CD4-positive, CD25-positive, alpha-beta regulatory T cell (primary cell): ENCODE data around the gene AGBL4. TPM values are rescaled to one million over a fixed set of nuclear protein-coding genes. Genes with fewer than 3 reads are reported as not detected.

Experiments
- ATAC-seq, 2 donors: fragments of 150-1000 bp; cut with Tn5 transposase; one replicate each; pipeline ENCODE4 v1.10.0; 2021; ENCODE audit warnings: low read depth in 2 of 2, moderate number of reproducible peaks in 2 of 2, moderate library complexity in 1 of 2
- DNase-seq, 3 donors: peaks; one replicate each; pipeline versions ENCODE4 v3.0.0 to v3.0.0-alpha.2; 2012 to 2022; ENCODE audit warnings: mixed read lengths in 1 of 3
- H3K27ac ChIP-seq: one replicate; pipeline ENCODE4 v1.7.0; 2013; ENCODE audit warnings: mild to moderate bottlenecking, low read length; ENCODE audit not compliant: insufficient read depth, poor library complexity, severe bottlenecking
- H3K27me3 ChIP-seq: one replicate; pipeline ENCODE4 v1.7.0; 2013; ENCODE audit warnings: low read length; ENCODE audit not compliant: control insufficient read depth, insufficient read depth
- H3K36me3 ChIP-seq: one replicate; pipeline ENCODE4 v1.7.0; 2013; ENCODE audit warnings: mild to moderate bottlenecking, low read length, moderate library complexity; ENCODE audit not compliant: control insufficient read depth, insufficient read depth
- H3K4me1 ChIP-seq: 2 replicates; pipeline ENCODE4 v1.7.0; 2013; ENCODE audit warnings: mild to moderate bottlenecking, low read length; ENCODE audit not compliant: insufficient read depth, control insufficient read depth, poor library complexity, severe bottlenecking
- H3K4me3 ChIP-seq: one replicate; pipeline ENCODE4 v1.7.0; 2013; ENCODE audit warnings: low read depth, mild to moderate bottlenecking, low read length, moderate library complexity
- H3K9me3 ChIP-seq, 2 experiments: 1 replicate in 1 of 2; 2 replicates in 1 of 2; pipeline ENCODE4 v1.7.0; 2013; ENCODE audit warnings: low read length in 2 of 2, mild to moderate bottlenecking in 1 of 2, moderate library complexity in 1 of 2; ENCODE audit not compliant: control insufficient read depth in 2 of 2
- H3K27ac Mint-ChIP-seq, 3 donors: one replicate each; pipeline ENCODE4 v1.8.0; 2020 to 2022; ENCODE audit warnings: mild to moderate bottlenecking in 3 of 3, mixed read lengths in 3 of 3, moderate library complexity in 2 of 3
- H3K27me3 Mint-ChIP-seq: one replicate; pipeline ENCODE4 v1.8.0; 2022; ENCODE audit warnings: mild to moderate bottlenecking, mixed read lengths
- H3K36me3 Mint-ChIP-seq: one replicate; pipeline ENCODE4 v1.8.0; 2020; ENCODE audit warnings: mixed read lengths
- H3K4me1 Mint-ChIP-seq, 4 donors: one replicate each; pipeline ENCODE4 v1.8.0; 2020 to 2022; ENCODE audit warnings: mixed read lengths in 4 of 4, mild to moderate bottlenecking in 1 of 4
- H3K4me3 Mint-ChIP-seq, 4 donors: one replicate each; pipeline ENCODE4 v1.8.0; 2020 to 2022; ENCODE audit warnings: mild to moderate bottlenecking in 4 of 4, mixed read lengths in 4 of 4, moderate library complexity in 3 of 4
- H3K9me3 Mint-ChIP-seq, 7 donors: one replicate each; pipeline ENCODE4 v1.8.0; 2020 to 2022; ENCODE audit warnings: mixed read lengths in 7 of 7, mild to moderate bottlenecking in 3 of 7, moderate library complexity in 2 of 7
- polyA plus RNA-seq, 4 donors: library from polyadenylated mRNA; unstranded; fragments of 300-500 nt; fragmentation: Illumina TruSeq; gene quantifications; one replicate each; pipeline ENCODE4 v1.2.3, GENCODE V29; 2021
- total RNA-seq: library from RNA; stranded (reverse); gene quantifications from one replicate; pipeline ENCODE4 v1.2.3, GENCODE V29; 2022

The AGBL4 gene
- total and polyA plus RNA-seq, 5 donors from 2014 or later, result 0.47 TPM; not detected in 4

DNA sequence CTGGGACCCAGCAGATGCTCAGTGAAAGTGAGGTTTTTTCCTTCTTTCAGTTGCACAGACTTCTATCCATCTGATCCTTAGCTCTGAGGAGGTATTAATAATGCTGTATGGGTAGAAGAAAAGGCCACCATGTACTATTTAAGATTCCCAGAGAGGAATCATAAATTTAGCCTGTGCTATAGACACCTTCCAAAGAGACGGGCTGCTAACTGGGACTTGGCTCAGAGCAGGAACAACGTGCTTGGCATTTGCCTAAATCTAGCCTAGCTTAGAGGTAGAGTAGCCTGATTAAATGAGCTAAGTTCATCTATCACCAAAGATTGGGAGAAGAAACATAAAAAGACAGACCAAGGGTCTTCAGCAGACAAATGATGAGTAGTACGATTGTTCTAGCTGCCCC lies 1070.1 kb downstream of the AGBL4 start:
- Histone ChIP-seq H3K9me3 (no peaks in the 10 kb centered on the region), H3K27me3 (peaks cover 2% of the 10 kb centered on the region), H3K4me3 (no peak overlapping the region), H3K36me3 (no peaks in the 10 kb centered on the region), H3K4me1 (no peaks in the 10 kb centered on the region), H3K27ac (no peak overlapping the region)
- ATAC-seq (no peak), DNase-seq (no peak)
- Mint-ChIP-seq H3K27ac (no peak overlapping the region), H3K4me3 (no peak overlapping the region), H3K9me3 (peaks cover 0 to 3% (median 0%) of the 10 kb centered on the region in 7 donors), H3K4me1 (no peaks in the 10 kb centered on the region), H3K27me3 (no peaks in the 10 kb centered on the region), H3K36me3 (no peaks in the 10 kb centered on the region)

DNA sequence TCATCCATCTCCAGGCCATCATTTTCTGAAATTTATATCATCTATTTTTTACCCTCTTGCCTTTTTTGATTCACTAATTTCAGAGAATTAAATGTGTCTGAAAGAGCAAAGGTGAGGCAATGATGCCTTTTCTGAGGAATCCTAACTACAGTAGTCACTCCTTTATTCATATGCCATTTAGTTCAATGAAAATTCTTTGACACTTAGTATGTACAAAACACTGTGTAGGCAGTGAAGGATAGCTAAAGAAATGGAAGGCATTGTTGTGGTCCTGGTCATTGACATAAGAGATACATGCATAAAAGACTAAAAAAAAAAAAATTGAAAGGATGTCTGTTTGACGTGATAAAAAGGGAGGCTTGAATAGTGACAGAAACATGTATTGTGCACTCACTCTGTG lies 1075.2 kb downstream of the AGBL4 start:
- ATAC-seq, result no peak
- Mint-ChIP-seq H3K9me3 (peaks cover 0 to 7% (median 0%) of the 10 kb centered on the region in 7 donors), H3K4me1 (no peaks in the 10 kb centered on the region), H3K27me3 (no peaks in the 10 kb centered on the region), H3K27ac (no peak overlapping the region), H3K4me3 (no peak overlapping the region), H3K36me3 (no peaks in the 10 kb centered on the region)
- Histone ChIP-seq H3K4me3 (no peak overlapping the region), H3K27ac (no peak overlapping the region), H3K9me3 (no peaks in the 10 kb centered on the region), H3K27me3 (no peaks in the 10 kb centered on the region), H3K4me1 (no peaks in the 10 kb centered on the region), H3K36me3 (no peaks in the 10 kb centered on the region)
- DNase-seq, result no peak

DNA sequence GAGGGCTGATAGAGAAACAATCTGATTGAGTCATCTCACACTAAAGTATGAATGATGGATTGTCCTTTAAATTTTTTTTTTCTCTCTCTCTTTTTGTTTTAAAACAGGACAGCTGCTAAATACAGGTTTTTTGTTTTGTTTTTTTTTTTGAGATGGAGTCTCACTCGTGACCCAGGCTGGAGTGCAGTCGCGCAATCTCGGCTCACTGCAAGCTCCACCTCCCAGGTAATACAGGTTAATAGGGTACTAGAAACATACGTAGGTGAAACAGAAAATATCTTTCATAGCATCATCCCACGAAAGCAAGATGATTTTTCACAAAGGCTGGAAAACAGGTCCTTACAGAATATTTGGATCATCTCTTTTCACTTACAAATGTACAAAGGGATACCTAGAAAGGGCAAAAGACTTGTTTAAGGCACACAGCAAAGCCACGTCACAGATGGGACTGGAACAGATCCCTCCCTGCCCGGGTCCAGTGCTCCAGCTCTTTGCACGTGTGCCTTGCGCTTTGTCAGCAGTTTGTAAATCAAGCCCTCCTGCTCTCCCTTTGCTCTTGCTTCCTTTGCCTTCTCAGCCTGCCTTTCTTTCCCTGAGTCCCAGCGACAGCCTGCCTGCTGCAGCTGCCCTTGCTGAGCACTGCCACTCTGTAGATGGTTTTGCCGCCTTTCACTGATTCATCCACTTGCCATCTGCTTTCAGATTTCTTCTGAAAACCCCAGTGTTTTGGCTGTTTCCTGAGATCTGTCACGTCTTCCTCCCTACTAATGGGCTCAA lies 1075.8 kb downstream of the AGBL4 start:
- Mint-ChIP-seq H3K27me3 (no peaks in the 10 kb centered on the region), H3K4me1 (no peaks in the 10 kb centered on the region), H3K36me3 (no peaks in the 10 kb centered on the region), H3K9me3 (peaks cover 0 to 7% (median 0%) of the 10 kb centered on the region in 7 donors), H3K4me3 (no peak overlapping the region), H3K27ac (no peak overlapping the region)
- ATAC-seq (no peak), DNase-seq (no peak)
- no peaks in the 10 kb centered on the region for H3K9me3 ChIP-seq
- no peak overlapping the region for H3K4me3 ChIP-seq
- no peaks in the 10 kb centered on the region for H3K4me1 ChIP-seq
- no peaks in the 10 kb centered on the region for H3K36me3 ChIP-seq
- no peak overlapping the region for H3K27ac ChIP-seq
- no peaks in the 10 kb centered on the region for H3K27me3 ChIP-seq

DNA sequence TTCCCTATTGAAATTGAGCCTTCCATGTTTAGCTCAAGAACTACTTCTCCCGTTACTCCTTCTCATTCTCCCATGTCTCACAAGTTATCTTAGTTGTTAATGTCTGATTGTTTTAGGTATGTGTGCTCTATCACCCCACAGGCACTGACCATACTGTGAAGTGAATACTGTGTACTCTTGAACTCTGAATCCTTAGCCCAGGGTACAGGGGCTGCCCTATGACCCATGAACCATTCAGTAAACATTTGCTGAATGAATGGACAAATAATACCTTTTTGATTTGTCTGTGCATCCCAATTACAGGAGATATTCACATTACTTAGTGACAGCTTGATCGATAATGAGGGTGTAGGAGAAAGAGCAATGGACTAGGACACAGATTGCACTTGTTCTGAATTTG lies 1077.7 kb downstream of the AGBL4 start:
- Histone ChIP-seq H3K9me3 (no peaks in the 10 kb centered on the region), H3K27ac (no peak overlapping the region), H3K36me3 (no peaks in the 10 kb centered on the region), H3K4me3 (no peak overlapping the region), H3K4me1 (no peaks in the 10 kb centered on the region), H3K27me3 (no peaks in the 10 kb centered on the region)
- no peak overlapping the region for H3K27ac Mint-ChIP-seq
- no peak overlapping the region for H3K4me3 Mint-ChIP-seq
- no peaks in the 10 kb centered on the region for H3K36me3 Mint-ChIP-seq
- no peak for ATAC-seq
- no peaks in the 10 kb centered on the region for H3K27me3 Mint-ChIP-seq
- H3K4me1 Mint-ChIP-seq, result no peaks in the 10 kb centered on the region
- peaks cover 0 to 7% (median 0%) of the 10 kb centered on the region in 7 donors for H3K9me3 Mint-ChIP-seq
- DNase-seq, result no peak

DNA sequence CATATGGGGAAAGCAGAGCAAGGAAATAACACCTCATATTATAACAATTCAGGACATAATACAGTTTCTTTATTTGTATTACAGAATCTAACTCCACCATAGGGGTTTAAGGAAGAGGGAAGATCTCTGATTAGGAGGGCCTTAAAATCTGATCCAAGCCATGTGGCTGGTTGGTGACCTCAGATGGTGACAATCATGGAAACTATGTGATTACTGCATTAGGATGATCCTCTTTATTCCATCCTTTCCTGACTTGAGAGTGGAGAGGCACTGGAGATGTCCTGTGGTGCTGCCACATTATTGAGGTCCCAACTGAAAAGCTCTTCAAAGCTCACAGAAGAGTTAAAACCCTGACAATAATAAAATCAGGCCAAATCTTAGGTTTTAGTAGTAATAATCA lies 1078.9 kb downstream of the AGBL4 start:
- no peak overlapping the region for H3K27ac Mint-ChIP-seq
- H3K27ac ChIP-seq, result no peak overlapping the region
- no peak overlapping the region for H3K4me3 Mint-ChIP-seq
- no peaks in the 10 kb centered on the region for H3K36me3 Mint-ChIP-seq
- no peaks in the 10 kb centered on the region for H3K9me3 ChIP-seq
- ATAC-seq, result no peak
- H3K27me3 ChIP-seq, result no peaks in the 10 kb centered on the region
- H3K4me3 ChIP-seq, result no peak overlapping the region
- no peaks in the 10 kb centered on the region for H3K36me3 ChIP-seq
- no peaks in the 10 kb centered on the region for H3K4me1 ChIP-seq
- no peaks in the 10 kb centered on the region for H3K27me3 Mint-ChIP-seq
- no peak for DNase-seq
- H3K9me3 Mint-ChIP-seq, result peaks cover 0 to 7% (median 0%) of the 10 kb centered on the region in 7 donors
- no peaks in the 10 kb centered on the region for H3K4me1 Mint-ChIP-seq

DNA sequence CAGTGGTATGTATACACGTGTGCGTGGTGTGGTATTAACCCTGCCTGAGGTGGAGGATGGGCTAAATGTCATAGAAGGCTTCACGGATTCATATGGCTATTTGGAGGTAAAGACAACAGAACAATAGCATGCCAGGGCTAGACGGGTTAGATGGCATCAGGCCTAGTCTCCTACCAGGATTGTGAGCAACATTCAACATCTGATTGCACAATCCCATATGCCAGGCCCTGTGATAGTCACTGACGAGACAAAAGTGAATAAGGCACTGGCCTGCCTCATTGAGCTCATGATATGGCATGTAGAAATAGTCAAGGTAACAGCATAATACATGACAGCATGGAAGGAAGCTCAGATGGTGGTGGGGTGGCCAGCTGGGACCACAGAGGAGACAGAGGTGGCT lies 1079.9 kb downstream of the AGBL4 start:
- Mint-ChIP-seq H3K4me3 (no peak overlapping the region), H3K27me3 (no peaks in the 10 kb centered on the region), H3K4me1 (no peaks in the 10 kb centered on the region), H3K9me3 (peaks cover 0 to 4% (median 0%) of the 10 kb centered on the region in 7 donors), H3K36me3 (no peaks in the 10 kb centered on the region), H3K27ac (no peak overlapping the region)
- no peak for ATAC-seq
- no peak overlapping the region for H3K4me3 ChIP-seq
- no peak overlapping the region for H3K27ac ChIP-seq
- no peak for DNase-seq
- no peaks in the 10 kb centered on the region for H3K4me1 ChIP-seq
- H3K27me3 ChIP-seq, result no peaks in the 10 kb centered on the region
- H3K36me3 ChIP-seq, result no peaks in the 10 kb centered on the region
- no peaks in the 10 kb centered on the region for H3K9me3 ChIP-seq

DNA sequence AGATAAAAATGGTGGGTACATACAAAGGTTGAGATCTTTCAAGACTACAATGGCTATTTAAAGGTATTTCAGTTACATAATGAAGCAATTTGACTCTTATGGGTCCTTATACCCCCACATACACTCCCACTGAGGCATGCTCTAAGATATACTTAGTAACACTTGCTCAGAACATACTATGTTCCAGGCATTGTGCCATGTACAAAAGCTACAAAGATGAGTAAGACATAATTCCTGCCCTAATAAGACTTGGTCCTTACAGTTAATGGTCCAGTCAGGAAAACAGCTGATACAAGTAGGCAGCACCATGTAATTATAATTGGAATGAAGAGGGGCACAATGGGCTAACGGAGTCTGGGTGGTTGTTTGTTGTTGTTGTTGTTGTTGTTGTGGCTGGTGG lies 1080.4 kb downstream of the AGBL4 start:
- H3K27me3 Mint-ChIP-seq, result no peaks in the 10 kb centered on the region

More for the DNA sequence above, 1080.4 kb downstream of the AGBL4 start:
- Histone ChIP-seq H3K9me3 (no peaks in the 10 kb centered on the region), H3K4me3 (no peak overlapping the region), H3K36me3 (no peaks in the 10 kb centered on the region), H3K27me3 (no peaks in the 10 kb centered on the region), H3K4me1 (no peaks in the 10 kb centered on the region), H3K27ac (no peak overlapping the region)
- no peak for ATAC-seq
- Mint-ChIP-seq H3K4me3 (no peak overlapping the region), H3K9me3 (peaks cover 0 to 3% (median 0%) of the 10 kb centered on the region in 7 donors), H3K27ac (no peak overlapping the region), H3K36me3 (no peaks in the 10 kb centered on the region), H3K4me1 (no peaks in the 10 kb centered on the region)
- no peak for DNase-seq
